Hematopoietic multipotent progenitor cell treated with erythropoietin and hydrocortisone succinate and interleukin-3 and kit ligand, for 4 days (in vitro differentiated cells): Measurements from ENCODE around the gene SOX14.
A peak's percentile ranks its signal among the peaks of the same experiment; 100 is the strongest.

Source experiments
- DNase-seq: peaks from one replicate; pipeline ENCODE4 v3.0.0-alpha.2; 2015

SOX14 gene

GRCh38 chr3:137768361-137769321 is 4.5 kb downstream of the SOX14 start:
- DNase-seq: no peak

GRCh38 chr3:137769322-137770065 is 5.4 kb downstream of the SOX14 start:
- DNase-seq: no peak

- no peak for DNase-seq
Observed at GRCh38 chr3:137770066-137770834, 6.1 kb downstream of the SOX14 start.

- DNase-seq: no peak
Observed at GRCh38 chr3:137770835-137771399, 6.8 kb downstream of the SOX14 start.

GRCh38 chr3:137771401-137772213 is 7.5 kb downstream of the SOX14 start:
- no peak for DNase-seq

GRCh38 chr3:137772214-137772955 is 8.3 kb downstream of the SOX14 start:
- no peak for DNase-seq

GRCh38 chr3:137778941-137779340 is 14.8 kb downstream of the SOX14 start:
- no peak for DNase-seq

- DNase-seq: no peak
Observed at GRCh38 chr3:137787529-137787928, 23.4 kb downstream of the SOX14 start.

GRCh38 chr3:137789236-137789635 is 25.1 kb downstream of the SOX14 start:
- no peak for DNase-seq

GRCh38 chr3:137792626-137793271 is 28.6 kb downstream of the SOX14 start:
- peak; percentile 36 for DNase-seq

- DNase-seq: no peak
Observed at GRCh38 chr3:137796993-137797392, 32.9 kb downstream of the SOX14 start.

GRCh38 chr3:137803215-137803614 is 39.1 kb downstream of the SOX14 start:
- no peak for DNase-seq

GRCh38 chr3:137807998-137808397 is 43.9 kb downstream of the SOX14 start:
- DNase-seq: no peak

GRCh38 chr3:137809509-137809908 is 45.4 kb downstream of the SOX14 start:
- DNase-seq: no peak

GRCh38 chr3:137812023-137812422 is 47.9 kb downstream of the SOX14 start:
- no peak for DNase-seq

GRCh38 chr3:137815251-137815650 is 51.1 kb downstream of the SOX14 start:
- DNase-seq: no peak
